GM21360 (cell line): ENCODE measurements around the gene KRTAP3-3.

Experiments
- ATAC-seq: cut with Tn5 transposase; IDR thresholded peaks from one replicate; pipeline ENCODE4 v1.9.1; 2021; ENCODE audit warnings: mild to moderate bottlenecking, moderate library complexity; ENCODE audit not compliant: unreplicated experiment

KRTAP3-3 gene

GRCh38 chr17:40961591-40961990 is 32.4 kb downstream of the KRTAP3-3 start:
- ATAC-seq = no peak

- ATAC-seq = no peak
These were observed 33.8 kb downstream of the KRTAP3-3 start for GRCh38 chr17:40960144-40960543.

- ATAC-seq = no peak
These were observed 35.6 kb downstream of the KRTAP3-3 start for GRCh38 chr17:40958086-40958953.

- ATAC-seq = no peak
These were observed 37.3 kb downstream of the KRTAP3-3 start for GRCh38 chr17:40956401-40957254.

- ATAC-seq = no peak
These were observed 40.1 kb downstream of the KRTAP3-3 start for GRCh38 chr17:40953881-40954280.

GRCh38 chr17:40952661-40953060 is 41.3 kb downstream of the KRTAP3-3 start:
- no peak for ATAC-seq

- no peak for ATAC-seq
These were observed 41.8 kb downstream of the KRTAP3-3 start for GRCh38 chr17:40952154-40952553.

GRCh38 chr17:40951011-40951622 is 42.8 kb downstream of the KRTAP3-3 start:
- no peak for ATAC-seq

GRCh38 chr17:40950176-40950575 is 43.8 kb downstream of the KRTAP3-3 start:
- no peak for ATAC-seq

GRCh38 chr17:40949418-40949817 is 44.5 kb downstream of the KRTAP3-3 start:
- ATAC-seq = no peak

- ATAC-seq = no peak
These were observed 46.0 kb downstream of the KRTAP3-3 start for GRCh38 chr17:40947929-40948328.

GRCh38 chr17:40945414-40945813 is 48.5 kb downstream of the KRTAP3-3 start:
- ATAC-seq = no peak

GRCh38 chr17:40944531-40944930 is 49.4 kb downstream of the KRTAP3-3 start:
- ATAC-seq = no peak
